ENCODE results near the gene WDR27.

GRCh38 chr6:169499848-169500247 is 202.0 kb downstream of the WDR27 start:
- TF ChIP-seq CTCF (IDR thresholded peaks at IDR 0.05) (no peak), POLR2A (IDR thresholded peaks at IDR 0.05) (no peak)
